ENCODE measurements around the gene HPSE2.

Gene HPSE2

DNA sequence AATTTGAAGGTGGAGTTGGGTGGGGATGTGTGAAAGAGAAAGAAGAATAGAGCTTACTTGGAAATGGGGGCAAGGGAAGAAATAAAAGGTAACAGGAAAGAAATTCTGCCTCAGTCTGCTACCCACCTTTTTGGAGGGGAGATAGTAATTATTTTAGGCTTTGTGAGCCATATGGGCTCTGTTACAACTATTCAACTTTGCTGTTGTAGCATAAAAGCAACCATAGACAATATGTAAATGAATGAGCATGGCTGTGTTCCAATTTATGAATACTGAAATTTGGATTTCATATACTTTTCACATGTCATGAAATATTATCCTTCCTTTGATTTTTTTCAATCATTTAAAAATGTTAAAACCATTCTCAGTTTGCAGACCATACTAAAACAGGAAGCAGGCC, 176.9 kb downstream of the HPSE2 start:
- no peak for TF ChIP-seq FOXP2 (optimal IDR thresholded peaks at IDR 0.05; ENCODE audit: control extremely low read depth, extremely low read length, insufficient read depth)
- TF ChIP-seq POLR2AphosphoS5 (IDR thresholded peaks at IDR 0.05; ENCODE audit: borderline replicate concordance, low read depth, low read length) = no peak
- no peak for TF ChIP-seq EZH2 (IDR thresholded peaks at IDR 0.05)
- peak overlapping the region; percentile 15; the same call in 1 of the 2 replicates for H3K4me3 ChIP-seq
- no peak overlapping the region for H3K9ac ChIP-seq (ENCODE audit: insufficient read length)
- H3K27ac ChIP-seq = peak overlapping the region; percentile 50; the same call in 1 of the 2 replicates
- DNase-seq (ENCODE audit: low read depth, low spot score) = no peak
- H3K9me3 ChIP-seq (ENCODE audit: low read depth, low read length) = no peaks in the 10 kb centered on the region
- no peaks in the 10 kb centered on the region for H3K36me3 ChIP-seq (ENCODE audit: insufficient read depth, low read length)

DNA sequence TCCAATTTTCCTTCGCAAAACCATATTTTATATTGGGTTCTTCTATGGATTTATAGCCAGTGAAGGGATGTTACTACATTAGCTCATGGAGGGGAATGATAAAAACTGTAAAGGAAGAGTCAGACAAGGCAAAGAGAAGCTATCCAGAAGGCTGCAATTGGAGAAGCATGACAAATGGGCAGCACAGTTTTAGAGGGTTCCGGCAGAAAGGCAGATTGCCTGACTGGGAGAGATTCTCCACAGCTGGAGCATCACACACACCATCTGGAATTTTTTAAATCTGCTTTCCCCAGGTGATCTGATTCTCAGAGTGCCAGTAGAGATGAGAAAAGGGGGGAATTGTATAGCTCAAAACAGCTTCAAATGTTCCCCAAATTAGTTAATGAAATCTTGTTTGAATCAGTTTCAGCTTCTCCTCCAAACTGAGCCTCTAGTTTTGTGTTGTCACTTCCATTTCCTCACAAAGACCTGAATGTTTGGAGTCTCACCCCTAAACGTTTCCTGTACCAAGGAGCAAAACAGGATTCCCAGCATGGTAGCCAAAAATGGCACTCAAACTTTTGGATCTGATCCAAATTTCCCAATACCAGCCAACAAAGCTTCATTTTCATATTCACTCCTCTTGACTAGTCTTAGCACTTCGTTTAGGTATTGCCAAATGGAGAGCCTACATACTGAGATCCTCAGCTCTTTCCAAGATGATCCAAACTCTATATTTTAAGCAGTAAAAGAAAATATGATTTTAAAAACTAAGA, 177.5 kb downstream of the HPSE2 start:
- Histone ChIP-seq H3K27ac (peak overlapping the region; percentile 50; the same call in 1 of the 2 replicates), H3K9me3 (ENCODE audit: low read depth, low read length) (no peaks in the 10 kb centered on the region), H3K9ac (ENCODE audit: insufficient read length) (no peak overlapping the region), H3K36me3 (ENCODE audit: insufficient read depth, low read length) (no peaks in the 10 kb centered on the region), H3K4me3 (peak overlapping the region; percentile 15; the same call in 1 of the 2 replicates)
- no peak for DNase-seq (ENCODE audit: low read depth, low spot score)
- TF ChIP-seq EZH2 (IDR thresholded peaks at IDR 0.05) (no peak), POLR2AphosphoS5 (IDR thresholded peaks at IDR 0.05; ENCODE audit: borderline replicate concordance, low read depth, low read length) (no peak), FOXP2 (optimal IDR thresholded peaks at IDR 0.05; ENCODE audit: control extremely low read depth, extremely low read length, insufficient read depth) (no peak)

DNA sequence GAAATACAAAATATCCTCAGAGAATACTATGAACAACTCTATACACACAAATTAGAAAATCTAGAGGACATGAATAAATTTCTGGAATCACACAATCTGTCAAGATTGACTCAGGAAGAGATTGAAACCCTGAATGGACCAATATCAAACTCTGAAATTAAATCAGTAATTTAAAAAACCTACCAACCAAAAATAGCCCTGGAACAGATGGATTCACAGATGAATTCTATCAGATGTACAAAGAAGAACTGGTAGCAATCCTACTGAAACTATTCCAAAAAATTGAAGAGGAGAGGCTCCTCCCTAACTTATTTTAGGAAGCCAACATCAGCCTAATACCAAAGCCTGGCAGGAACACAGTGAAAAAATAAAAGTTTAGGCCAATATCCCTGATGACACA, 190.0 kb downstream of the HPSE2 start:
- H3K4me3 ChIP-seq = no peak overlapping the region
- DNase-seq (ENCODE audit: low read depth, low spot score) = no peak
- no peak overlapping the region for H3K27ac ChIP-seq
- H3K9me3 ChIP-seq (ENCODE audit: low read depth, low read length) = no peaks in the 10 kb centered on the region
- TF ChIP-seq EZH2 (IDR thresholded peaks at IDR 0.05) = no peak
- no peak for TF ChIP-seq POLR2AphosphoS5 (IDR thresholded peaks at IDR 0.05; ENCODE audit: borderline replicate concordance, low read depth, low read length)
- no peak for TF ChIP-seq FOXP2 (optimal IDR thresholded peaks at IDR 0.05; ENCODE audit: control extremely low read depth, extremely low read length, insufficient read depth)
- no peak overlapping the region for H3K9ac ChIP-seq (ENCODE audit: insufficient read length)
- no peaks in the 10 kb centered on the region for H3K36me3 ChIP-seq (ENCODE audit: insufficient read depth, low read length)

DNA sequence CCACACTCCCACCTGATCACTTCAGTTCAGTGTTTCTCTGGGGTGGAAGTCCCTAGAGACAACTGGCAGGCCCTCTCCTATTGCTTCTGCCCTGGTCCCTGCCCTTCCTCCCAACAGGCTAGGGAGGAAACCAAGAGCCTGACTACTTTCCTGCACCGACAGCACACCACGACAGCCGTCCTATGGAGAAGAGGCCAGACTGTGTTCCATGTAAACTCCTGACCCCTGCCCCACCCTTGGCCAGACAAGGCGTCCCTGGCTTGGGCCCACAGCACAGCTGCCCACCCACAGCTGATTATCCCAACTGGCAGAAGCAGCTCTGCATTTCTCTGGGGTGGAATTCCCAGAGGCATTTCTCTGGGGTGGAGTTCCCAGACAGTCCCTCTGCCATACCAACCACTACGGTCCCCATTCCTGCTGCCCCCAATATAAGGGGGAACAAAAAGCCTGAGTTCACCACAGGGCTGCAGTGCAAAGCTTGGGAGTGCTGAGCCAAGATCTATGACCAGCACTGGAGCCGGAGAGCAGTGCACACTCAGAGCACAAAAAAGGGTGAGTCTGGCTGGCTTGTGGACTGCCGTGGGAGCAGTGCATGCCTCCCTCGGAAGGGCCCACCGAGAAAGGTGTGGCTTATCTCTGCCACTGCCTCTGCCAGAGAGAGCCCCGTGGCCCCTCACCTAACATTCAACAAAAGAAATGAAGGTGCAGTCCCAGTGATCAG, 193.4 kb downstream of the HPSE2 start:
- Histone ChIP-seq H3K4me3 (no peak overlapping the region), H3K9me3 (ENCODE audit: low read depth, low read length) (no peaks in the 10 kb centered on the region), H3K9ac (ENCODE audit: insufficient read length) (no peak overlapping the region), H3K36me3 (ENCODE audit: insufficient read depth, low read length) (no peaks in the 10 kb centered on the region), H3K27ac (no peak overlapping the region)
- DNase-seq (ENCODE audit: low read depth, low spot score) = no peak
- TF ChIP-seq FOXP2 (optimal IDR thresholded peaks at IDR 0.05; ENCODE audit: control extremely low read depth, extremely low read length, insufficient read depth) = no peak
- no peak for TF ChIP-seq POLR2AphosphoS5 (IDR thresholded peaks at IDR 0.05; ENCODE audit: borderline replicate concordance, low read depth, low read length)
- no peak for TF ChIP-seq EZH2 (IDR thresholded peaks at IDR 0.05)

DNA sequence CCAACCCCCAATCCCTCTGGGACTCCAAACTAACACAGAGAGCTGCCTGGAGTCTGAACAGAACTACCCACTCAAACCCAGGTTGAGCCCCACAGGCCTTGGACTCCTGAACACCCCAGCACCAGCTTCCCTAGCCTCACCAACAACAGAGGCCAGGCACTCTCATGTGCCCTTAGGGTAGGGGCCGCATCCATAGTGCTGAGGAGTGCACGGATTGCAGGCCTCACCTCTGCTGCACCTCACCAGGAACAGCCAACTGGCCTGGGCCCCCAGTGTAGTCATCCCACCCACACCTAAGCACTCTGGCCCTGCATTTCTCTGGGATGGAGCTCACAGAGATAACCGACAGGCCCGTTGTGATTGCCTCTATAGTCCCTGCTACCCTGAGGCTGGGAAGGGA, 194.2 kb downstream of the HPSE2 start:
- H3K4me3 ChIP-seq = no peak overlapping the region
- no peak for DNase-seq (ENCODE audit: low read depth, low spot score)
- no peak overlapping the region for H3K9ac ChIP-seq (ENCODE audit: insufficient read length)
- H3K27ac ChIP-seq = no peak overlapping the region
- H3K36me3 ChIP-seq (ENCODE audit: insufficient read depth, low read length) = no peaks in the 10 kb centered on the region
- H3K9me3 ChIP-seq (ENCODE audit: low read depth, low read length) = no peaks in the 10 kb centered on the region
- TF ChIP-seq POLR2AphosphoS5 (IDR thresholded peaks at IDR 0.05; ENCODE audit: borderline replicate concordance, low read depth, low read length) (no peak), FOXP2 (optimal IDR thresholded peaks at IDR 0.05; ENCODE audit: control extremely low read depth, extremely low read length, insufficient read depth) (no peak), EZH2 (IDR thresholded peaks at IDR 0.05) (no peak)

DNA sequence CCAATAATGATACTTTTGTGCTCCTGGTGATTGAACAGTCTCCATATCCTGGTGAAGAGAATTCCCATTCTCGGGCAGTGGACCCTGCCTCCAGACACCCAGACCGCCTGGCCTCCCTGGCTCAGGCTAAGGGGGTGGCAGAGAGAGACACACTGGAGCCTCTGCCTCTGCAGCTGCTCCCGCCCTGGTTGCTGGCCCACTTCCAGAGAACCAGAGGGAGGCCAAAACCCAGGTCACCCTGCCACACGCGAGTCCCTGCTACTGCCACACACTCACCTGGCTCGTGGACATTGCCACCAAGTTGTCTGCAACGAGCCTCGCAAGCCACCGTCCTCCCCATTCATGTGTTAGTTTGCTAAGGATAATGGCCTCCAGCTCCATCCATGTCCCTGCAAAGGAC, 221.8 kb downstream of the HPSE2 start:
- H3K9me3 ChIP-seq (ENCODE audit: low read depth, low read length) = no peaks in the 10 kb centered on the region
- H3K4me3 ChIP-seq = no peak overlapping the region
- TF ChIP-seq POLR2AphosphoS5 (IDR thresholded peaks at IDR 0.05; ENCODE audit: borderline replicate concordance, low read depth, low read length) (no peak), EZH2 (IDR thresholded peaks at IDR 0.05) (no peak), FOXP2 (optimal IDR thresholded peaks at IDR 0.05; ENCODE audit: control extremely low read depth, extremely low read length, insufficient read depth) (no peak)
- H3K9ac ChIP-seq (ENCODE audit: insufficient read length) = no peak overlapping the region
- H3K36me3 ChIP-seq (ENCODE audit: insufficient read depth, low read length) = no peaks in the 10 kb centered on the region
- DNase-seq (ENCODE audit: low read depth, low spot score) = no peak
- no peak overlapping the region for H3K27ac ChIP-seq

DNA sequence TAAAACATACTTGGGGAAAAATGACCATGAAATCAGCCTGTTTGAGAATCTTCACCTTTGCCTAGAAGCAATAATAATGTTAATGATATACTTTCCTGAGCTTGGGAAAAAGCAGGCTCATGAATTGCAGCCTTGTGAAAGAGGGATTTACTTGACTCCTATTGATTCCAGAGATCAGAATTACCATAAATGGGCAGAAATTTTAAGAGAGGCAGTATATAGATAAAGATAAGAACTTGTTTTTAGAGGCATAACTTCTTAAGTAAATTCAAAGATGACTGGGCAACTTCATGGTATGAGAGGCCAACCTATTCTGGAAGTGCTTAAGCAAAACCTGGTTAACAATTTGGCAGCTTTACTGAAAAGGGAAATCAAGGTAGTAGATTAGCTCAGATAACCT, 225.4 kb downstream of the HPSE2 start:
- no peaks in the 10 kb centered on the region for H3K9me3 ChIP-seq (ENCODE audit: low read depth, low read length)
- TF ChIP-seq POLR2AphosphoS5 (IDR thresholded peaks at IDR 0.05; ENCODE audit: borderline replicate concordance, low read depth, low read length) (no peak), FOXP2 (optimal IDR thresholded peaks at IDR 0.05; ENCODE audit: control extremely low read depth, extremely low read length, insufficient read depth) (no peak), EZH2 (IDR thresholded peaks at IDR 0.05) (no peak)
- no peak overlapping the region for H3K9ac ChIP-seq (ENCODE audit: insufficient read length)
- DNase-seq (ENCODE audit: low read depth, low spot score) = no peak
- no peaks in the 10 kb centered on the region for H3K36me3 ChIP-seq (ENCODE audit: insufficient read depth, low read length)
- no peak overlapping the region for H3K4me3 ChIP-seq
- H3K27ac ChIP-seq = no peak overlapping the region

DNA sequence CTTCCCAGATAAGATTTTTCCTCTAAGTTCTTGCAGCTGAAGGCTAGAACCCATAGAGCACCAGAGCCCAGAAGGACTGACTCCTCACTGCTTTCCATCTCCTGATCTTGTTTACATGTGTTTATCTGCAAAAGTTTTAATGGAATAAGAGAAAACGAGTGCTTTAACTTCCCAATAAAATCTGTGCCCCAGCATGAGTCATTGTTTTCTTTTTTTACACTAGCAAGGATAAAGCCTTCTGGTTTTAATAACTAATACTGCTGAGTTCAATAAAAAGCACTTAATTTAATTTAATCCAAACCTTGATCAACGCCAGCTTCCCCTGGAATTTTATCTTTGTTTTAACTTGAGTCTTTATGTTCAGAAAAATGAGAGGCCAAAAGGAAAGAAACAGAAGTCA, 227.6 kb downstream of the HPSE2 start:
- Histone ChIP-seq H3K36me3 (ENCODE audit: insufficient read depth, low read length) (no peaks in the 10 kb centered on the region), H3K27ac (no peak overlapping the region; the same call in 1 of the 2 replicates), H3K9me3 (ENCODE audit: low read depth, low read length) (no peaks in the 10 kb centered on the region), H3K9ac (ENCODE audit: insufficient read length) (no peak overlapping the region), H3K4me3 (no peak overlapping the region)
- no peak for TF ChIP-seq FOXP2 (optimal IDR thresholded peaks at IDR 0.05; ENCODE audit: control extremely low read depth, extremely low read length, insufficient read depth)
- no peak for TF ChIP-seq EZH2 (IDR thresholded peaks at IDR 0.05)
- TF ChIP-seq POLR2AphosphoS5 (IDR thresholded peaks at IDR 0.05; ENCODE audit: borderline replicate concordance, low read depth, low read length) = no peak
- no peak for DNase-seq (ENCODE audit: low read depth, low spot score)
